HG03378 (cell line): ENCODE measurements around the gene VN1R4.
"Not testable (repeated sequence)": the region's sequence is repeated elsewhere in the genome, so short reads cannot be mapped to it uniquely, and the experiment has no call there.

Source experiments
- ATAC-seq: cut with Tn5 transposase; IDR thresholded peaks from one replicate; pipeline ENCODE4 v1.9.1; 2021; ENCODE audit warnings: mild to moderate bottlenecking, moderate library complexity; ENCODE audit not compliant: unreplicated experiment

Gene VN1R4, protein sequence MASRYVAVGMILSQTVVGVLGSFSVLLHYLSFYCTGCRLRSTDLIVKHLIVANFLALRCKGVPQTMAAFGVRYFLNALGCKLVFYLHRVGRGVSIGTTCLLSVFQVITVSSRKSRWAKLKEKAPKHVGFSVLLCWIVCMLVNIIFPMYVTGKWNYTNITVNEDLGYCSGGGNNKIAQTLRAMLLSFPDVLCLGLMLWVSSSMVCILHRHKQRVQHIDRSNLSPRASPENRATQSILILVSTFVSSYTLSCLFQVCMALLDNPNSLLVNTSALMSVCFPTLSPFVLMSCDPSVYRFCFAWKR

DNA sequence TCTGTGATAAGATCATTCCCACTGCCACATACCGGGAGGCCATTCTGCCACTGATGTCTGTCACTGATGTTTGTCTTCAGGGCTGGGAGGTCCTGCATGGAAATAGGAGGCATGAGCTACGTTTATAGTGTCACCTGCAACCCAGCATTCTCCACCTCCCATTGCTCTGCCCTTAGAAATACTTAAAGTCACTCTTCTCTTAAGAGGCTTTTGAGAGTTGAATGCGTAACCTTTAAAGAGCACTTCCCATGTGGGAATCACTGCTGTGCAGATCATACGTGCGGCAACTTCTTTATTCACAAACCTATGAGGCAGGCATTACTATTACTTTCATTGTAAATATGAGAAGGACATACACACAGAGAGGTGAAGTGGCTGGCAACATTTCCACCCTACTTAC, at the start of gene VN1R4:
TSS of gene VN1R4 (minus strand) at position 101 of the 400 bp plus-strand sequence. CDS start at position 43, 58 bp downstream.
- ATAC-seq, result not testable (repeated sequence)

DNA sequence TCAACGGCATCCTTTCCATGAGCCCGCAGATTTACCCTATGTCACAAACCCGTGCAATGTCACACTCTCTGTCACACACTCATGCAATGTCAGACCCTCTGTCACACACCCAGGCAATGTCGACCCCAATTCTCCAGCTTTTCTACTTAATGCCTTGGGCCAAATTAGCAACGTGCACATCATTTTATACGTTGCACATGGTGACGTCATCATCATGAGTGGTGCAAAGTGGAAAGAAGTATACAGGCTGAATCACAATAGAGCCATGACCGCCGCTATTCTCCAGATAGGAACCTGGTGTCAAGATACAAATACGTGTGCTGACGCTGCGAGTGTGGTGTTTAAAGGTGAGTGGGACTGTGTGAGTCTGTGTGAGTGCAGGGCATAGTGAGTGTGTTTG, 44.4 kb upstream of the VN1R4 start:
- no peak for ATAC-seq

DNA sequence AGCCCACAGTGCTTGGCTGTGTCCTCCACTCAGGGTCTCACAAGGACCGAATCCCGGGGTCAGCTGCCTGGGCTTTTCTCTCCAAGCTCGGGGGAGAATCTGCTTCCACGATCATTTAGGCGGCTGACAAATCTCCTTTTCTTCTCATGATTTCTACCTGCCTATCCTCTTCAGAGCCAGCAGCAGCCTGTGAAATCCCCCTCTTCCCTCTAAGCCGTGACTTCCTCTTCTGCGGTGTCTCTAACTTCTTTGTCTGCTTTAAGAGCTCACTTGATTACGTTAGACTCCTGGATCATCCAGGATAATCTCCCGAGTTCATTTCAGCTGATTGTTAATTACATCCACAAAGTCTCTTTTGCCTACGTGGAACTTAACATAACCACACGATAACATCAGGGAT, 43.5 kb upstream of the VN1R4 start:
- no peak for ATAC-seq

DNA sequence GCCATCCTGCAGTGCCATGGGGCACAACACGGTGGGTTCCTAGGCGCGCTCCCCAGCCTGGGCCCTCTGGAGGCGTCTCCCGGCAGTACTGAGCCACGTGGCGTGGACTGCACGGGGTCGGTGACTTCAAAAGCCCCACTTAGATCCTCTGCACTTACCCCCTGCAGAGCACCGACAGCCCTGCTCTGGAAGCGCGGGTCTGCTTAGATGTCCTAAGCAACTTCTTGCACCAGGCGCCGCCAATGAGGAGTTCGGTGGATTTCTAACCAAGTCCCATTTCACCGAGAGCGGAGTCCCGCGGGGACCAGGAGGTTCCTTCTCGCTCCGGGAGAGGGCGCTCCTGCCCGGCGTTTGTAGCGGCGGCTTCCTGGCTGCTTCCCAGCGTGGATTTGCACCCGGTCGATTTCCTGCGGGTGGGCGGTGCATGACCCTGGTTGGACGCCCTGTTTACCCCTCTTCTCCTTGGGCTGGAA, 40.9 kb upstream of the VN1R4 start:
- no peak for ATAC-seq

DNA sequence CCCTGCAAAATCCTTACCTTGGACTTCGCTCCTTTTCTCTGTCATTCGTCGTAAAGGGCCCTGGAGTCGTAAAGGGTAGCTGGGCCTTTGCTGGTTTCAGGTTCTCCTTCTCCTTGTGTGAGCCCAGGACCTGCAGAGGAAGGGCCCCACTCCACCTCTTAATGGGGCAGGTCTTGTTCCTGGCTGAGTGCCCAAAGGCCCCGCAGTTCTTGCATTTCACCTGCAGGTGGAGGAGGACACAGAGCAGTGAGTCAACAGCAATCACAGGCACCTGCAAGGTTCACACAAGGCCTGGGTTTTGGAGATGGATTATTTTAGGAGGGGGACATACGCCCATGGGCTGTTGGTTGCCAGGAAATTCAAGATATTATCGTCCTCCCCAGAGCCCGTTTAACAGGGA, 33.8 kb upstream of the VN1R4 start:
- not testable (repeated sequence) for ATAC-seq

DNA sequence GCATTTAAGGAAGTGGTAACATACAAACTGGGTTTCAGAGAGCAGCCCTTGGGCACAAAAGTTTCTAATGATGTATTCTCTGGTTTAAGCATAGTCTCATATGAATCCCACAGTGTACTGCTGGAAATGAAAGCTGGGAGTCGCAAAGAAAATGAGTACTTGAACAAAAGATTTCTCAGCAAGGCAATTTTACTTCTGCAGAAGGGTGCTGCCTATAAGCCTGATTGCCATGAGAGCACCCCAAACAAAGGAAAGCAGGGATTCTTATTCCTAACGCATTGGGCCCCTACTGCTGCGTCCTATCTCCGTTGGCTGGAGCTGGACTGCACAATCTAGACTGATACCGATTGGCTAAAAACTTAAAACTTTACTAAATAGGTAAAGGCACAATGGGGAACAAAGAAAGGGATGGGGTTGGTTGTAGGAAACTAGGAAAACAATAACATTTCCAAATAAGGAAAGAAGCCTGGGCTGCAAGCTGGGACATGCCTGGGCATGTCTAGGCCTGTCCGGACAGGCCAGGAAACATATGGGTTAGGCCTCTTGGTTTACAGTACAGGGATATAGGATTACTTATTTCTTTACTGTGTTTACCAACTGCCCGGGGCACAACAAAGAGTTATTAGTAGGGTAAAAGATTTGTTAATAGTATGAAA, 27.4 kb upstream of the VN1R4 start:
- no peak for ATAC-seq

DNA sequence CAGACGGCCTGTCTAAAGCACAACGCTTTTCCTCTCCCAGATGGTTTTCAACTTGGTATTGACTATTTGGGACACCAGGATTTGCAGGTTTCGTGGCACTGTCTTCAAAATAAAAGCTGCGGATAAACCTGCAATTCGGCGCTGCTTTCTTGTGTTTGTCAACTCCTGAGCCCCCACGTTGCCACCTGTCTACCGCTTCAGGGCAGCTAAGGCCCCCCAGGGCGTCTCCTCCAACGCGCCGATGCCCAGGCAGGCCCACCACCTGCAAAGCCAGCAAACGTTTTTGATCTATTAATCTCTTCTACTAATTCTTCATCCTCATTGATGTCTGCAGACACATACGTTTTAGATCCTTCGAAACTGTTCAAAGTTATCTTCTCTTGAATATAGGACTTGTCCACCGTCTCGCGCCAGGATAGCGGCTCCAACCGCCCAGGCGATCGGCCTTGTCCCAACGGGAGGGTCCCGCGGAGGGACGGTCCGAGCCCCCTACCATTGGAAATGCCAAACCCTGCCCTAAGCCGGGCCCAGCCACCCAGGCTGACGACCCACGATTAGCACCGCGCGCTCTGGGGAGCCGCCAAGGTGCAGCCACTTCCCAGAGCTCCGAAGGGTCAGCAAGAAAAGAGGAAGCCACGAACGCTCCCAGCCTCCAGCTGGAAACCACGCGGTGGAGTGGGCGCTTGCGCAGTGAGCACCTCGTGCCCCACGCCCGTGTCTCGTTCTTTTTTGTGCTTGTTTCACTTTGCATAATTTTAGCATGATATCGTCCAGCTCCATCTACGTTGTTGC, 23.4 kb upstream of the VN1R4 start:
- no peak for ATAC-seq

DNA sequence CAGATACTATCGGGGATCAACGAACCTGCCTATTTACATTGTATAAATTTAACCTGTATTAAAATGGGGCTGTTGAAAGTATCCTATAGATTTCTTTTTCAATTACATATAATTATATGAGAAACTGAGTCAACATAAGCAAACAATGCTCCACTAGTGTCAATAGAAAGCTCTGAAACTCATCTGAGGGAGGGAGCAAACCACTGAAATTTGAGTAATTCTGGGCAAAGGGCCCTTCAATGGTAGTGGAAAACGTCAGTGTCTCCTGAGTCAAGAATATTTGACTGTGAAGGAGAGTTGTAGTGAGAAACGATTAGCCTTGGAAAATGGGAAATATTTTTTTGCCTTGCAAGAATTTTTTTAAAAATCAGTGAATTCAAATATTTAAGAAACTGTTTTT, 17.6 kb upstream of the VN1R4 start:
- ATAC-seq, result no peak

DNA sequence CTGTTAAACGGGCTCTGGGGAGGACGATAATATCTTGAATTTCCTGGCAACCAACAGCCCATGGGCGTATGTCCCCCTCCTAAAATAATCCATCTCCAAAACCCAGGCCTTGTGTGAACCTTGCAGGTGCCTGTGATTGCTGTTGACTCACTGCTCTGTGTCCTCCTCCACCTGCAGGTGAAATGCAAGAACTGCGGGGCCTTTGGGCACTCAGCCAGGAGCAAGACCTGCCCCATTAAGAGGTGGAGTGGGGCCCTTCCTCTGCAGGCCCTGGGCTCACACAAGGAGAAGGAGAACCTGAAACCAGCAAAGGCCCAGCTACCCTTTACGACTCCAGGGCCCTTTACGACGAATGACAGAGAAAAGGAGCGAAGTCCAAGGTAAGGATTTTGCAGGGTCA, 14.4 kb upstream of the VN1R4 start:
- ATAC-seq, result not testable (repeated sequence)

DNA sequence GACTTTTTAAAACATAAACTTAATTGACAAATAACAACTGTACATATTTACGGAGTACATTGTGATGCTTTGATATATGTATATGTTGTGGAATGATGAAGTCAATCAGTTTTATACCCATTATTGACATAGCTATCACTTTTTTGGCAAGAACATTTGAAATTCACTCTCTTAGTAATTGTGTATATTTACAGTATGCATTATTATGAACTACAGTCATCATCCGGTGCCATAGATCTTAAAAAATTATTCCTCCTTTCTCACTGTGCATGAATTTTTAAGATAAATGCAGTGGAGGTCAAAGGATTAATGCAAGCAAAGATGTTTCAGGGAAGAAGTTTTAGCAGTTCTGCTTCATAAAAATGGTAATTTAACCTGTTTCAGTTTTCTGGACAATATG, 8.0 kb upstream of the VN1R4 start:
- ATAC-seq, result no peak

DNA sequence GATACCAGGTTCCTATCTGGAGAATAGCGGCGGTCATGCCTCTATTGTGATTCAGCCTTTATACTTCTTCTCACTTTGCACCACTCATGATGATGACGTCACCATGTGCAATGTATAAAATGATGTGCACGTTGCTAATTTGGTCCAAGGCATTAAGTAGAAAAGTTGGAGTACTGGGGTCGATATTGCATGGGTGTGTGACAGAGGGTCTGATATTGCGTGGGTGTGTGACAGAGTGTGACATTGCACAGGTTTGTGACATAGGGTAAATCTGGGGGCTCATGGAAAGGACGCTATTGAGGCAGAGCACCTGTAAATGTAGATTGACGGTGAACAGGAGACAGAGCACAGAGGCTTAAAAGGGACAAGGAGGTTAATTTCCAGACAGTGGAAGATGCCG, 4.5 kb upstream of the VN1R4 start:
- no peak for ATAC-seq

DNA sequence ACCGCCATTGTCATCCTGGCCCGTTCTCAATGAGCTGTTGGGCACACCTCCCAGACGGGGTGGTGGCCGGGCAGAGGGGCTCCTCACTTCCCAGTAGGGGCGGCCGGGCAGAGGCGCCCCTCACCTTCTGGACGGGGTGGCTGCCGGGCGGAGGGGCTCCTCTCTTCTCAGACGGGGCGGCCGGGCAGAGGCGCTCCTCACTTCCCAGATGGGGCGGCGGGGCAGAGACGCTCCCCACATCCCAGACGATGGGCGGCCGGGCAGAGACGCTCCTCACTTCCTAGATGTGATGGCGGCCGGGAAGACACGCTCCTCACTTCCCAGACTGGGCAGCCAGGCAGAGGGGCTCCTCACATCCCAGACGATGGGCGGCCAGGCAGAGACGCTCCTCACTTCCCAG, 2.3 kb upstream of the VN1R4 start:
- ATAC-seq, result not testable (repeated sequence)

DNA sequence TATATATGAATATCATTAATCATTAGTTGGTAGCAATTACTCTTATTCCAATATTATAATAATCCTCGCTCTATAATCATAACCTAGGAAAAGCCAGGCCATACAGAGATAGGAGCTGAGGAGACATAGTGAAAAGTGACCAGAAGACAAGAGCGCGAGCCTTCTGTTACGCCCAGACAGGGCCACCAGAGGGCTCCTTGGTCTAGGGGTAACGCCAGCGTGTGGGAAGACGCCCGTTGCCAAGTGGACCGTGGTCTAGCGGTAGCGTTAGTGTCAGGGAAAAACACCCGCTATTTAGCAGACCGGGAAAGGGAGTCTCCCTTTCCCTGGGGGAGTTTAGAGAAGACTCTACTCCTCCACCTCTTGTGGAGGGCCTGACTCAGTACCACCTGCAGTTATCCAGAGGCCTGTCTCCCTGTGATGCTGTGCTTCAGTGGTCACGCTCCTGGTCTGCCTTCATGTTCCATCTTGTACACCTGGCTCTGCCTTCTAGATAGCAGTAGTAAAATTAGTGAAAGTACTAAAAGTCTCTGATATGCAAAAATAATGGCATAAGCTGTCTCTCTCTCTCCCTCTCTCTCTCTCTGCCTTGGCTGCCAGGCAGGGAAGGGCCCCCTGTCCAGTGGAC, 9.7 kb downstream of the VN1R4 start, which contains the start of gene VN1R2:
TSS of gene VN1R2 (plus strand) at position 578 of the 628 bp plus-strand sequence. CDS start 84 bp downstream, outside the sequence.
- ATAC-seq, result not testable (repeated sequence)

DNA sequence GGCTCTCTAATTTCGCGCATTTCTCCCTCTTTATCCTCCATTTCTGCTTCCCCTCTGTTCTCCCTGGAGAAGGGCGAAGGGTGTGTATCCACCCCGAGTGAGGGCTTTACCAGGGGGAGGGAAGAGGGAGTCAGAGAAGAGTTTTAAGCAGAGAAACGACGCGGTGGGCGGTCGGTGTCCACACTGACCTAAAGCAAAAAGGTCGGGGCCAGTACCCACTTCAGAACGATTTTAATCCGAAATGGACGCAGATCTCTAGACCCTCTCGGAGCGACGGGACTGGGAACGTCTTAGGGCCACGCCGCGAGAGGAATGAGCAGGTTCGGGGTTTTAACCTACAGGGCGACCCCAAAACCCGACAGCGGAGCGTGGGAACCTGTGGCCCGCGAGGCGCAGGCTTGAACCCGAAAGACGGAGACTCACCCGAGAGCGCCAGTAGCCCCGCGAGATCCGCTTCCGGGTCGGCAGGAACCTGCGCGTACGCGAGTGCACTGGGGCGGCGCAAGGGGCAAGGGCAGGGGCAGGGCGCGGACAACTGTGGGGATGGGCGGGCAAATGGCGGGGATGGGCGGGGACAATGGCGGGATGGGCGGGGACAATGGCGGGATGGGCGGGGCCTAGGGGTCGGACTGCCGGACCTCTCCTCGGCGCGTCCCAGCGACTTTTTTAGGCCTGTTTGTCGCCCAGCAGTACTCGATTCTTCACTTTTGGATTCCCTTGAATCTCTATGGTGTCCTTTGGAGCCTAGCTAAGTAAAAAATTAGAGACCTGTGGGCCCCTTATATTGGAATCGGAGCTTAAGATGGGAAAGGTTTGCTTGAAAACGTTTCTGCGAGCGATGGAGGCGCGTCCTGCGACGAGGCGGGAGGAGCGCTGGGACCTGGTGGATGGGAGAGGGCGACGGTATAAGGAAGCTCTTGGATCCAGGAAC, 12.8 kb downstream of the VN1R4 start, which contains the start of gene ZNF677:
TSS of gene ZNF677 (minus strand) at position 463 of the 931 bp plus-strand sequence. CDS start 3,323 bp downstream, outside the sequence.
- no peak for ATAC-seq

DNA sequence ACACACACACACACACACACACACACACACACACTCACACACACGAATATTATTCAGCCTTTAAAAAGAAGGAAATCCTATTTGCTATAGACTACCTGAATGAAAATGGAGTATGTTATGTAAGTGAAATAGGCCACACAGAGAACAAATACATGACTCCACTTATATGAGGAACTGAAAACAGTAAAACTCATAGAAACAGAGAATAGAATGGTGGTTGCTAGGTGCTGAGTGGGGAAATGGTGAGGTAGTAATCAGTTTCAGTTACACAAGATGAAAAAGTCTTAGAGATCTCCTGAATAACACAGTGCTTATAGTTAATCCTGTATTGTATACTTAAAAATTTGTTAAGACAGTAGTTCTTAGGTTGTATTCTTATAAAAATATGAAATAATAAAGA, 21.0 kb downstream of the VN1R4 start:
- ATAC-seq, result no peak

DNA sequence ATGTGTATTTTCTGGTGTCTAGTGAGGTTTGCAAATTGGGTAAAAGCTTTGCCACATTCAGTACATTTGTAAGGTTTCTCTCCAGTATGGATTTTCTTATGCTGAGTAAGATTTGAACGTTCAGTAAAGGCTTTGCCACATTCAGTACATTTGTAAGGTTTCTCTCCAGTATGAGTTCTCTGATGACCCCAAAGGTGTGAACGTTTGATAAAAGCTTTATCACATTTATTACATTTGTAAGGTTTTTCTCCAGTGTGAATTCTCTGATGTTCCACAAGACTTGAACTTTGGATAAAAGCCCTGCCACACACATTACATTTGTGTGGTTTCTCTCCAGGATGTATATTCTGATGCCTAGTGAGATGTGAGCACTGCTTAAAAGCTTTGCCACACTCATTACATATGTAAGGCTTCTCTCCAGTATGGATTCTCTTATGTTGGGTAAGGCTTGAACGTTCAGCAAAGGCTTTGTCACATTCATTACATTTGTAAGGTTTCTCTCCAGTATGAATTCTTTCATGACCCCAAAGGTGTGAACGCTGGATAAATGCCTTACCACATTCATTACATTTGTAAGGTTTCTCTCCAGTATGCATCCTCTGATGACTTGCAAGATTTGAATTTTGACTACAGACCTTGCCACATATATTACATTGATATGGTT, 30.3 kb downstream of the VN1R4 start:
- ATAC-seq, result no peak

DNA sequence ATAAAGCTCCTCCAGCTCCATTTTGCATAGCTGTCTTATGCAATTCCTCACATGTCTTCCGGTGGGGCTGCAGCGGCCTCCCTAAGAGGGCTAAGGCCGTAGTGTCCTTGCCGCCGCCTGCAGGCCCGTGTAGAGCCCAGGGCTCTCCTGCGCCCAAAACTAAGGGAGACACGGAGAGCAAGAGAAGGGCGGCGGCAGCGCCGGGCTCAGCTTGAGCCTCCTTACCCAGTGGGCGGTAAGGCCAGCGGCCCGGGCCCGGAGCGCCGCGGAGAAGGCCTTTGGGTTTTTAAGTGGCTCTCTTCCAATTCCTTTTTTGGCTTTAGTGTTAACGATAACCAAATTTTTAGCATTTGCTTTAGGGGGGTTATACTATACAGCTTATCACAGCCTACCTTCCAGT, 42.9 kb downstream of the VN1R4 start:
- ATAC-seq, result no peak

DNA sequence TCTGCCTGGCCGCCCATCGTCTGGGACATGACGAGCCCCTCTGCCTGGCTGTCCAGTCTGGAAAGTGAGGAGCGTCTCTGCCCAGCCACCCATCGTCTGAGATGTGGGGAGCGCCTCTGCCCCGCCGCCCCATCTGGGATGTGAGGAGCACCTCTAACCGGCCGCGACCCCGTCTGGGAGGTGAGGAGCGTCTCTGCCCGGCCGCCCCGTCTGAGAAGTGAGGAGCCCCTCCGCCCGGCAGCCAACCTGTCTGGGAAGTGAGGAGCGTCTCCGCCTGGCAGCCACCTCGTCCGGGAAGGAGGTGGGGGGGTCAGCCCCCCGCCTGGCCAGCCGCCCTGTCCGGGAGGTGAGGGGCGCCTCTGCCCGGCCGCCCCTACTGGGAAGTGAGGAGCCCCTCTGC, 44.8 kb downstream of the VN1R4 start:
- ATAC-seq, result not testable (repeated sequence)
